HTERT RPE-1 (cell line): Measurements from ENCODE around the gene MSI2.

ENCODE experiments used
- in situ Hi-C: fragments of 300-500 bp; cut with MboI; formaldehyde crosslinking; loops from 4 replicates; pipeline ENCODE4 v1.14.3; 2020; ENCODE audit warnings: low sequenced_read_pairs

The MSI2 gene

DNA sequence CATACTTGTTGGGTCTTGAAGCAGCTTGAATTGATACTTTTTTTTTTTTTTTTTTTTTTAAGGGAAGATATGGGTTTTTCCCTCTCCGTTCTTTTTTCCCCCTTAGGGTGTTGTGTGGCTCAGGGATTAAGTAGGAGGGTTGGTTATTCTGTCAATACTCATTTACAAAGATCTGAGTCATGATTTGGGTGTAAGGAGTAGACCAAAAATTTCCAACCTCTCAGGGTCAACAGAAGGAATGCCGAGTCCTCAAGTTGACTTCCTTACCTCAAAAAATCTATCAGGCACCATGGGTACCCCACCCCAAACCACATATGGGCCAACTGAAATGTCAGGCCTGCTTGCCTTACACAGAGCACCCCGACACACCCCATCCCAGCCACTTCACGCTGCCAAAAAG is 258.3 kb downstream of the MSI2 start:
- in situ Hi-C loops = no loop called here

DNA sequence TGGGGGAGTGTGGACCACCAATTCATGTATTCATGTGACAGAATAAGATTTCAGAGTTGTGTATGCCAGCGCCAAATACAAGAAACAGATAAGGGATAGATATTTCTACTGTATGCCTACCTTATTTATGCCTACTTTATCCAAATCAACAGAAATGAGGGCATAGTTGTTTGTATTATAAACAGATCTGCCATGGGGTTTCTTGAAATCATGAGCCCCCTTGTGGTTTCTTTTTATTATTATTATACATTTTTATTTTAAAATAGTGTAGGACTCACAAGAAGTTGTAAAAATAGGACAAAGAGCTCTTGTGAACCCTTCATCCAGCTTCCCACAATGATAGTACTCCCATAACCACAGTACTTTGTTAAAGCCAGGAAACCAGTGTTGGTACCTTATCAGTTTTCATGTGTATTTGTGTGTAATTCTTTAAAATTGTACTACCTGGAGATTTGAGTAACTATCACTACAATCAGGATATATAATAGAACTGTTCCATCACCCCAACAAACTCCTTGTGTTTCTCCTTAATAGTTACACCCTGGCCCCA is 259.4 kb downstream of the MSI2 start:
- in situ Hi-C loops = no loop called here

DNA sequence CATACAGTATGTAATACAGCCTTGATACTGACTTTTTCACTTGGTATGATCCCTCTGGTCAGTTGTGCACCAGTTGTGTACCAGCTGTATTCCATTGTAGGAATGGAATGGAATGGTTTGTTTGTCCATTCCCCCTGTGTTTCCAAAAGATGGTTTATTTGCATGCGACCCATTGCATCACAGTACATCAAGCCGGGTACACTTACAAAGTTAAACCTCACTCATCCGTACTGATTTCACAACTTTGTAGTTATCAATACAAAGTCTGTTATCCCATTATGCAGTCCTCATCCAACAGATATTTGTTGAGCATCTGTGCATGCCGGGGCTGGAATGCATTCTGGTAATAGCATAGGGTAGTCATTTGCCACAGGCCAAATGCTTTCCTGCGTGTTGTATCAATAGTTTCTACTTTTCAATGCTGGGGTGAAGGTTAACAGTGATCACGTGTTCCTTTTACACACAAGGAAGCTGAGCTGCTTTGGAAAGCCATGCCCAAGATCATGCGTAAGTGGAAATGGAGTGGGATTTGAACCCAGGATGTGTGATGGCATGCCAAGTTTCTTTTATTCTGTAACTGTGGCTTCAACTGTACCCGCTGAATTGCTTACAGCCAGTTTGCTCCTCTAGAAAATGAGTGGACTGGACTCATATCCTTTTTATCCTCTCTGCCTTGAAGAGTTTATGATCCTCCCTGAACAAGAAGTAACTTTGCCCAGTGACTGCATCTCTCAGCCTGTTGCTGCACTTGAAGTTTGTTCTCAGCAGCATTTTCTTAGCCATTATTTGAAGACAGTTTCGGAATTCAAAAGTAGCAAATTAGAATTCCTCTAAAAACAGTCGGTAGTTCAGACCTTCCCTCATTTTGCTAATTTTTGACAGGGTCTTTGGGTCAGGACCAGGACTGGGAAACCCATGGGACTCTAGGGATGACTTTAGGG is 260.2 kb downstream of the MSI2 start:
- in situ Hi-C loops = no loop called here

DNA sequence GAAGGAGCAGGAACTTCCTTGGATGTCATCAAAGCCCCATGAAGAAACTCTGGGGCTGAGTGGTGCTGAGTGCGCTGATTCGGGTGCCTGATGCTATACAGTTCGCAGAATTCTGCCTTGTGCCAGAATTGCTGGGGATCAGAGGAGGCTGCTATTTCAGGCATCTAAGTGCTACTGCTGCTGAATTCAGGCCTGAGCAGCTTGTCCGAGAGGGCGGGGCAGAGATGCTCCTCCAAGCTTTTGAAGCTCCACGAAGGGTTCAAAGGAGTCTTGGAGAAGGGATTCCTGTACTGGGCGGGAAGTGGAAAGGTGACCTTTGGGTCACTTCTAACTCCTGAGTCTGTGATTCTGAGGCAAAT is 260.9 kb downstream of the MSI2 start:
- in situ Hi-C loops = no loop called here

DNA sequence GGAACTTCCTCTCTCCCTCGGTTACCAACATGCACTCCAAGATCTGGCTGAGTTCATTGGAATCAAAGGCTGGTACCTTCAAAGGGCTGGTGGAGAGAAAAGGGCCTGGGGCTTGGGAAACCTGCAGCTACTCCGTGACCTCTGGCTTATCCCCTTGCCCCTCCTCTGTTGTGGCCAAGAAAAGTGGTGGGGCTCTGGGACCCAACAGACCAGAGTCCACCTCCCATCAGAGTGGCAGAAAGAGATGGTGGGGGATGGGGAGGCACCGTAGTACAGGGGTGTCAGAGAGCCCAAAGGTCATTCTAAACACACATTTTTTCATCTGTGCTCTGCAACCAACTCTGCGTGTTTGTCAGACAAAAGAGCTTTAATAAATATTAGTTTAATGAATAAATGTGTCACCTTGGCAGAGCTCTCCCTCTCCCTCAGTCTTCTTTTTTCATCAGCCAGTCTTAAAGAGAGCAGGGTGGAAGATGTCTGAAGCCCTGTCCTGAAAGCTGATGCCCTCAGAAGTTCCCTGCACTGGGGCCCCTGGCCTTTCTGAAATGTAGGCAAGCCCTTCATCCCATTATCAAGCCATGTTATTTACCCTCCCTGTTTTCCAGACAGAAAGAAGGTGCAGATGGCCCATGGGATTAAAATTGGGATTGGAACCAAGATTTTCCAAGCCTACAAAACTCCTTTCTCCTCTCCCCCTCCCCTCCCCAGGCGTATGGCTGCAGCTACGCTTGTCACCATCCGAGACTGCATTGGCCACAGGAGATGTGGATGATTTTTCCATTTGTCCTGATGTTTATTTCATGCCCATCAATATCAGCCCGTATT is 261.5 kb downstream of the MSI2 start:
- in situ Hi-C loops = no loop called here

DNA sequence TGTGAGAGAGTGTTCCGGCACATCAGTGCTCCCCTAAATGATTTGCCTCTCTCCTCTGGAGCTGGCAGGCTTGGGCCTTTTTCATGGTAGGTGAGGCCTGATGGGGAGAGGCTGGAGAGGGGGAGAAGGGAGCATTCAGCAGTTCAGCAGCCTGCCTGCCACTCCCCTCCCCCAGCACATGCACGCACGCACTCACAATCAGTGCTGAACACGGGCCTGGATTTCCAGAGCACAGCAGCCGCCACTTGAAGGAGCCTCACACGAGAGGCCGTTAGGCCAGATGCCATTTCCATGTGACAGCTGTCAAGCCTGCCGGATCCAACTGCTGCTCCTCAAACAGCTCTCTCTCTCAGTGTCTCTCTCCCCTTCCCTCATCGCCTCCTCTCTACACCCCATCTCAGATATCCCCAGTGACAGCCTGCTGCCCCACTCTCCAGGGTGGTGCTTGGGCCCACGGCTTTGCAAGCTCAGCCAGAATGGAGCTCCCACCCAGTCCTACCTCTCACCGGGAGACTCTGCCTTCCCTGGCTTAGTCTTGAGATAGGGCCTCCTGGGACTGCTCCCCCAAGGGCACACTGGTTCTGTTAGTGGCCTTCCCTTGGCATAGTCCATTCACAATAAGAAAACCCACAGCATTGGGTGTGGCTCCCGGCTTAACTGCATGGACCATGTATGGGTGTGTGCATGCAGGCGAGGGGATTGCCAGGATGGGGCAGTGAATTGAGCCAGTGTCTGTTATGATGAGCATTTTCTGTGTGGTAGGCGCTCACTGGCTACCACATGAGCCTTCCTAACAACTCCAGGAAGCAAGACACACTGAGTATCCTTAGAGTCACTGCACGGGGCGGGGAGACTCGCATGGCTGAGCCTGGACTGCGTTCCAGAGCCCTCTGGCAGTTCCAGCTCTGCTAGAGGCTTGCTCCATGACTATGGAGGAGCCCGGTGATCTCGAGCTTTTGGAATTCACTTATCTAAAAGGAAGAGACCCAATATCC is 262.6 kb downstream of the MSI2 start:
- in situ Hi-C loops = no loop called here

DNA sequence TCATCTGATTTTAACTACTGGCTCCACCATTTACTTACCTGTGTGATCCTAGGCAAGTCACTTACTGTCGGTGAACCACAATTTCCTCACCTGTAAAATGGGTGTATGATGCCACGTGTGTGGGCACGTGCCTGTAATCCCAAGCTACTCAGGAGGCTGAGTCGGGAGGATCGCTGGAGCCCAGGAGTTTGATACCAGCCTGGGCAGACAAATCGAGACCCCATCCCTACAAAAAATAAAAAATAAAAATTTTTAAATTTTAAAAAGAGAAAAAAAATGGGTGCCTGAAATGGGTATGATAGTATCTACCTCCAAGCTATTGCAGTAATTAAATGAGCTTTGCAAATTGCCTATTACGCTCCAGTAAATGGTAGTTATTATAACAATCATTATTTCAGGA is 263.5 kb downstream of the MSI2 start:
- in situ Hi-C loops = no loop called here

DNA sequence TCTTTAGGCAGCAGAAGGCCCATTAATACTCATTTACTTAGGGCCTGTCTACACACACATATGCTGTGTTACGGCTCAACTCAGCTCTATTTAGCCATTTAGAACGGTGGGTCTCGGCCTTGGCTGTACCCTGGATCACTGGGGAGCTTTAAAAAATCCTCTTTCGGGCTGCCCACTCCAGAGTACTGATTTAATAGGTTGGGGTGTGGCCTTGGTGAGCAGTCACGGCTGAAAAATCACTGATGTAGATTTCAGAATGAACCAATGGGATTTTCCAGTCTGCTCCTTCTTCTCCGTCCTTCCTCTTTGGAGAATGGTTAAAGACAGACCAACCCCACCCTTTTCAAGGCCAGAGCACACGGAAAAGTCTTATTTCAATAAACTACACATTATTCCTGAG is 265.3 kb downstream of the MSI2 start:
- in situ Hi-C loops = no loop called here

DNA sequence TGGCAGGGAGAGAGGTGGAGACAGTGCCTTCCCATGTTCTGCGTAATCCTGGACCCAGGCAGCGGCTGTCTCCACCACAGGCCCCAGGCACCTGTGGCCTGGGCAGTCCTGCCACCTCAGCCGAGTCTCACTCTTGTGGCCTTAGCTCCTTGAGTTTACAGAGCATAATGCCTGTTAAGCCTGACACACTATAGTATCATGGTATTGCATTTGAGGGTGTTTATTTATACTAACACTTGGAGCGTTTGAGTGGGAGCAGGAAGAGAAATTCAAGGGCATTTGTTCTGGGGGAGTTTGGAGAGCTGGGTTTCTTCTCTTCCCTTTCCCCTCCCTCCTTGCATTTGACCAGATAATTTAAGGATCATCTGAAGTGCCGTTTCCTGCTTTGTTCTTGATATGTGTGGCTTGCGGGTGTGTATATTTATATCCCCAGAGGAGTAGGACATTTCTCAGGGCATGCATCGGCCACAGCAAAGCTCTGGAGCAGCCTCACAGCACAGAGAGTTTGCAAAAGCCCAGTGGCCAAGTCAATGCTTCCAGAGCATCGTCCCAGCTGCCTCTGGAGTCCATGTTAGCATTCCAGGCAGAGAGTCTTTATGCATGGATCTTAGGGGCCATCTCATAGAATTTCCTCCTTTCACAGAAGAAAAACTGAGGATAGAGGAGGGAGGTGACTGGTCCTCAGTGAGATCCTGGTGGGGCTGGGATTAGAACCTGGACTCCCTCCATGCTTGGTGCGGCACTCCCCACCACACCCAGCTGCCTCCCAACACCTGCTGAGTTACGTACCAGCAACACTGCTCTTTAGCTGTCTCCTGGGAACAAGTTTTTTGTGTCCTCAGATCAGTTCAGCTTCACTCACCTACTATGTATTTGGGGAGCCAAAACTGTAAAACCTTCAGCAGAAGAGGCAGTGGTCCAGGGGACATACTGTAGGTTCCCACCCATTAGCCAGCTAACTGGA is 266.0 kb downstream of the MSI2 start:
- in situ Hi-C loops = no loop called here

DNA sequence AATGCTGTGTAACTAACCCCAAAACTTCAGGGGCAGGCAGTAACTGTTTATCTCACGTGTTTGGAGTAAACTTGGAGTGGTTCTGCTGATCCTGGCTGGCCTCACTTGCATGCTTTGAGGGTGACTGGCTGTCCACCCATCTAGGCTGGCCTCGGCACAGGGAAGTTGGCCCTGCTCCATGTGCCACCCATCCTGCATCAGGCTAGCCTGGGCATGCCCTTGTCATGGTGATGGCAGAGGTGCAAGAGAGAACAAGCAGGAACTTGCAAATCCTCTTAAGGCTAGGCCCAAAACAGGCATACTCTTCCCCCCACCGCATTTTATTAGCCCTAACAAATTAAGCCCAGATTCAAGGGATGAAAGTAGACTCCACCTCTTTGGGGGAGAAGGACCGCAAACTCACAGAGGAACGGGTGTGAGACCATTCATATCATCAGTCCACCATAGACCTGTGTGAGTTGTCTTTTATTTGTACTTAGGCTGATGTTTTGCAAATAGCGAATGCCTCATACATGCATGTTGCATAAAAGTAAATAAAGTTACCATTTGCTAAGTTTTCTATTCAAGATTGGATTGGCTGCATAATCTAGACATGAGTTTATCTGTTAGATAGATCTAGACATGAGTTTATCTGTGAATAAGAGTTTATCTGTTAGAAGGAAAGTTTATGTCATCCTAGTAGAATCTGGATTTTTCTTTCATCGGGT is 267.8 kb downstream of the MSI2 start:
- in situ Hi-C loops = no loop called here

DNA sequence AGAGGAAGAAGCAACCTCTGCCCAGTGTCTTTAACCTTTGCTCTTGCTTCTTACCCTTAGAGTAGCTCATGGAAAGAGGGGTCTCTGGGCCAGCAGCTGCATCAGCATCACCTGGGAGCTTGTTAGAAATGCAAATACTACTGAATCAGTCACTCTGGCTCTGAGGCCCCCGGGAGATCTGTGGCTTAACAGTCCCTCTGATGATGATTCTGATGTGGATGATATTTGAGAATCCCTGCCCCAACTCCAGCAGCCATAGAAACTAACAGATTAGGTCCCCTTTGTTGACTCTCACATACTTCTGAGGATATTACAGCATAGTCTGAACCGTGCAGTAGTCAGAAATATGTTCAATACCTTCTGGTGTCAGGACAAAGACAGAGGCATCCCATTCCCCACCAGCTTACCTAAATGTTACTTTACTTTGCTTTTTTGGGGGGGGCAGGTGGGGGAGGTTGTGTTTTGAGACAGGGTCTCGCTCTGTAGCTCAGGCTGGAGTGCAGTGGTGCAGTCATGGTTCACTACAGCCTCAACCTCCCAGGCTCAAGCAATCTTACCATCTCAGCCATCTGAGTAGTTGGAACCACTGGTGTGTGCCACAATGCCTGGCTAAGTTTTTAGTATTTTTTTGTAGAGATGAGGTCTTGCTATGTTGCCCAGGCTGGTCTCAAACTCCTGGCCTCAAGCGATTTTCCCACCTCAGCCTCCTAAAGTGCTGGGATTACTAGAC is 268.7 kb downstream of the MSI2 start:
- in situ Hi-C loops = no loop called here

DNA sequence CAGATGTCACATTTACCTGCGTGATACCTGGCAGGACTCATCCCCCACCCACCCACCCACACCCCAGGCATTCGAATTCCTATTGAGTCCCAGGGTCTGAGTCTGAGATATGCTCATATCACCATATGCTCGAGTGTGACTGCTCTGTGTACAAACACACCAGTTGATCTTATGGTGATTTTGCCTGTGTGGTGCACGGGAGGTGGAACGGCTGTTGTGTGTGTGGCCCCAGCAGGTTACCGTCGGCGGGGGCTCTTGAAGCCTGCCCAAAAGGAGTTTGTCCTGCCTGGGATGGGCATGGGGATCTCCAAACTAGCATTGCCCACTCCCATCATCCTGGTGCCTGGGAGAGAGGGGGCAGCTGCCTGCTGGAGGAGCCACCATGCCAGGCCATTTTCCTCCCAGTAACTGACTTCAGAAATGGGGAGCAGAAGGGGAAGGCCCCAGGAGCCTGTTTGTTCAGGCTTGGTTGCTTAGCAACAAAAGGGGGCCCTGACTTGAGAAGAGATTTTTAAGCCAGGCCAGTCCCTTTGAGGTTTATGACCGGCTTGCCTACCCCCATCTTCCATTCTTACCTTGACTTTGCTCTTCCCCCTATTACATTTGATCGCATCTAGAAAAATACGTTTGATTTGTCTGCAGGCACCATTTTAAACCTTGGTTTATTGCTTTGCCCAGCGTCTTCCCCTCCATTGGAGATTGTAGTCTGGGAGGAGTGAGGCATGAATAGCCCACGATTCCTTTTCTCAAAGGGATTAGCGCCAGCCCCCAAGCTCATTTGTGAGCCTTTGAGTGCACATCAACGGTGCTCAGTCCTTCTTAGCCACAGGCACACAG is 271.1 kb downstream of the MSI2 start:
- in situ Hi-C loops = no loop called here

DNA sequence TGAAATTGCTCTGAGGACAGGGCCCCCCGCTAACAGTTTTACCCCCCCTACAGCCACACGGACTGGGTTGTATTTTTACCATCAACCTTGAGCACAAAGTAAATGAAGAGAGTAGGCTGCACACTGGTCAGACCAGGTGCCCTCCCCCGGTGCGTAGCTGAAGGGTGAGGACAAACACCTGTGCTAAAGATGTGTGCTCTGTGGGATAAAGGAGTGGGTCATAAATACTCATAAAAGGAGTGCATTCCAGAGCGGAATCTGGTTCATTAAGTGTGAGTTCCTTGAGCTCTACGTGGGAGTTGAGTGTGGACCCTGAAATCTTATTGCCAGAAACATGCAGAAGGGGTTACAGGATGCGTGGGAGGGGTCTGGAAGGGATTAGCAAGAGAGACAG is 271.7 kb downstream of the MSI2 start:
- in situ Hi-C loops = no loop called here

DNA sequence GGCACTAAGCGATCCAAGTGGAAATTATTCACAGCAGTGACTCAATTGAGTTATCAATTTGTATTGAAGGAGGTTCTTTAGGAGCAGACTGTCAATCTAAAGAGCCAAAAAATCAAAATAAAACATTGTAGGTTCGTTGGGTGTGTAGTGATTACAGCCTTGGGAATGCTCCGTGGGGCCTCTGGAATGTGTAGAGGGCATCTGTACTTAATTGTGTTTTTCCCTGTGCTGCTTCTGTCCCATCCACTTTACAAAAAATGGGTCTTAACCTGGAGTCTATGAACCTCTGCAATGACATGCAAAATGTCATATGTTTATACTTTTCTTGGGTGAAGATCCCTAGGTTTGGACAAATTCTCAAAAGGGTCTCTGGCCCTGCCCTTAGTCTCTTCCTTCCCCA is 273.7 kb downstream of the MSI2 start:
- in situ Hi-C loops = no loop called here

DNA sequence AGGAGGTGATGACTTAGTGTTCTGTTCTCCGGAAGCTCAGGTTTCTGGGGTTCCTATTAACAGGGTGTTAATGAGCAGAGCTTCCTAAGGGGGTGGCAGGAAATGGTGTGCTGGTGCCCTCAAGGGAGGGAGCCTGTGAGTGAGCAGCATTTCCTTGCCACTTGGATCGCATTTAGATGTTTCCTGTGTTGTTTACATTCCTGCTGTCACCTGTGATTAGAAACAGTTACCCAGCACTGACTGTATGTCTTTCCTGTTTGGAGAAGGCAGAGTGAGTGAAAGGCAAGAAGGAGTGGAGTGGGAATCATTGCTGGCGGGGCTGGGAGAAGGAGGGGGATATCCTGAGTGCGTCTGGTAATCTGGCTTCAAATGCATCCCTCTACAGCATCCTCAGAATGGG is 274.2 kb downstream of the MSI2 start:
- in situ Hi-C loops = no loop called here

DNA sequence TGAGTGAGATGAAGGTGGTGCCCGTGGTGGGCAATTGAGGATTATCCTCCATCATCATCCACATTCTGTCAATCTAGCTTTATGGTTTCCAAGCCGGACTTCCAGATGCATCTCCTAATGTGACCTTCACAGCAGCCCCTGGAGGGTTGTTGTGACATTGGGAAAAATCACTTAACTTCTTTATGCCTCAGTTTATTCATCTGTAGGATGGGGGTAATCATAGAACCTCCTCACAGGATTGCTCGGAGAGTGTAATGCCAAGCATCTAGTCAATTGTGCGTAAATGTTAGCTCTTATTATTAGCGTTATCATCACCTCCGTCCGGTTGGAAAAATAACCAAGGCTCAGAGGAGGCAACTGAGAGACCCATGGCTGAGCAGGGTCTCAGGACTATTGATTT is 274.8 kb downstream of the MSI2 start:
- in situ Hi-C loops = no loop called here
